ENCODE measurements around the gene S100A12. TPM values are rescaled to one million over a fixed set of nuclear protein-coding genes. Genes with fewer than 3 reads are reported as not detected.
"Not testable (repeated sequence)": the region's sequence is repeated elsewhere in the genome, so short reads cannot be mapped to it uniquely, and the experiment has no call there.

Gene S100A12
- total RNA-seq, 1 donor from 2014 or later = 23.0 TPM

GRCh38 chr1:153405825-153406599 is 30.6 kb upstream of the S100A12 start:
- H3K27me3 ChIP-seq (ENCODE audit: control insufficient read depth in 3 of 3, insufficient read depth in 3 of 3, low read length in 3 of 3); H3K36me3 ChIP-seq (ENCODE audit: control insufficient read depth in 3 of 3, insufficient read depth in 3 of 3, low read length in 3 of 3); H3K4me3 ChIP-seq (ENCODE audit: low read length in 3 of 3): not testable (repeated sequence)

GRCh38 chr1:153404768-153405167 is 29.3 kb upstream of the S100A12 start:
- H3K9me3 ChIP-seq (ENCODE audit: control insufficient read depth in 3 of 3, low read length in 3 of 3) = no peaks in the 10 kb centered on the region
- H3K27ac ChIP-seq (ENCODE audit: low read depth, low read length) = no peak overlapping the region
- no peaks in the 10 kb centered on the region for H3K36me3 ChIP-seq (ENCODE audit: control insufficient read depth in 3 of 3, insufficient read depth in 3 of 3, low read length in 3 of 3)
- no peak overlapping the region for H3K9ac ChIP-seq (ENCODE audit: low read depth in 1 of 3, low read length in 3 of 3)
- H3K4me3 ChIP-seq (ENCODE audit: low read length in 3 of 3) = no peak overlapping the region
- peaks cover 5 to 10% (median 5%) of the 10 kb centered on the region in 3 donors for H3K27me3 ChIP-seq (ENCODE audit: control insufficient read depth in 3 of 3, insufficient read depth in 3 of 3, low read length in 3 of 3)
- no peaks in the 10 kb centered on the region for H3K4me1 ChIP-seq (ENCODE audit: control insufficient read depth in 3 of 3, insufficient read depth in 3 of 3, low read length in 3 of 3)

More at GRCh38 chr1:153405825-153406599, 30.6 kb upstream of the S100A12 start:
- H3K27ac ChIP-seq (ENCODE audit: low read depth, low read length); H3K4me1 ChIP-seq (ENCODE audit: control insufficient read depth in 3 of 3, insufficient read depth in 3 of 3, low read length in 3 of 3); H3K9ac ChIP-seq (ENCODE audit: low read depth in 1 of 3, low read length in 3 of 3); H3K9me3 ChIP-seq (ENCODE audit: control insufficient read depth in 3 of 3, low read length in 3 of 3): not testable (repeated sequence)

- no peaks in the 10 kb centered on the region for H3K4me1 ChIP-seq (ENCODE audit: control insufficient read depth in 3 of 3, insufficient read depth in 3 of 3, low read length in 3 of 3)
- peaks cover 7 to 10% (median 10%) of the 10 kb centered on the region in 3 donors for H3K27me3 ChIP-seq (ENCODE audit: control insufficient read depth in 3 of 3, insufficient read depth in 3 of 3, low read length in 3 of 3)
- H3K9me3 ChIP-seq (ENCODE audit: control insufficient read depth in 3 of 3, low read length in 3 of 3) = no peaks in the 10 kb centered on the region
- H3K9ac ChIP-seq (ENCODE audit: low read depth in 1 of 3, low read length in 3 of 3) = no peak overlapping the region
- H3K4me3 ChIP-seq (ENCODE audit: low read length in 3 of 3) = no peak overlapping the region
- no peak overlapping the region for H3K27ac ChIP-seq (ENCODE audit: low read depth, low read length)
- no peaks in the 10 kb centered on the region for H3K36me3 ChIP-seq (ENCODE audit: control insufficient read depth in 3 of 3, insufficient read depth in 3 of 3, low read length in 3 of 3)
Observed at GRCh38 chr1:153404086-153404635, 28.7 kb upstream of the S100A12 start.

GRCh38 chr1:153403421-153404085 is 28.1 kb upstream of the S100A12 start:
- H3K27ac ChIP-seq (ENCODE audit: low read depth, low read length) = no peak overlapping the region
- H3K4me1 ChIP-seq (ENCODE audit: control insufficient read depth in 3 of 3, insufficient read depth in 3 of 3, low read length in 3 of 3) = no peaks in the 10 kb centered on the region
- no peaks in the 10 kb centered on the region for H3K36me3 ChIP-seq (ENCODE audit: control insufficient read depth in 3 of 3, insufficient read depth in 3 of 3, low read length in 3 of 3)
- no peak overlapping the region for H3K4me3 ChIP-seq (ENCODE audit: low read length in 3 of 3)
- H3K27me3 ChIP-seq (ENCODE audit: control insufficient read depth in 3 of 3, insufficient read depth in 3 of 3, low read length in 3 of 3) = peaks cover 7 to 13% (median 10%) of the 10 kb centered on the region in 3 donors
- H3K9me3 ChIP-seq (ENCODE audit: control insufficient read depth in 3 of 3, low read length in 3 of 3) = no peaks in the 10 kb centered on the region
- H3K9ac ChIP-seq (ENCODE audit: low read depth in 1 of 3, low read length in 3 of 3) = no peak overlapping the region

GRCh38 chr1:153402226-153402625 is 26.8 kb upstream of the S100A12 start:
- no peaks in the 10 kb centered on the region for H3K9me3 ChIP-seq (ENCODE audit: control insufficient read depth in 3 of 3, low read length in 3 of 3)

GRCh38 chr1:153401461-153401860 is 26.0 kb upstream of the S100A12 start:
- H3K9me3 ChIP-seq (ENCODE audit: control insufficient read depth in 3 of 3, low read length in 3 of 3) = no peaks in the 10 kb centered on the region
- H3K36me3 ChIP-seq (ENCODE audit: control insufficient read depth in 3 of 3, insufficient read depth in 3 of 3, low read length in 3 of 3) = no peaks in the 10 kb centered on the region
- no peaks in the 10 kb centered on the region for H3K4me1 ChIP-seq (ENCODE audit: control insufficient read depth in 3 of 3, insufficient read depth in 3 of 3, low read length in 3 of 3)
- H3K4me3 ChIP-seq (ENCODE audit: low read length in 3 of 3) = no peak overlapping the region
- H3K9ac ChIP-seq (ENCODE audit: low read depth in 1 of 3, low read length in 3 of 3) = no peak overlapping the region
- no peak overlapping the region for H3K27ac ChIP-seq (ENCODE audit: low read depth, low read length)
- H3K27me3 ChIP-seq (ENCODE audit: control insufficient read depth in 3 of 3, insufficient read depth in 3 of 3, low read length in 3 of 3) = peaks cover 6 to 9% (median 7%) of the 10 kb centered on the region in 3 donors

More at GRCh38 chr1:153402226-153402625, 26.8 kb upstream of the S100A12 start:
- H3K4me3 ChIP-seq (ENCODE audit: low read length in 3 of 3) = no peak overlapping the region
- H3K27ac ChIP-seq (ENCODE audit: low read depth, low read length) = no peak overlapping the region
- H3K36me3 ChIP-seq (ENCODE audit: control insufficient read depth in 3 of 3, insufficient read depth in 3 of 3, low read length in 3 of 3) = no peaks in the 10 kb centered on the region
- no peak overlapping the region for H3K9ac ChIP-seq (ENCODE audit: low read depth in 1 of 3, low read length in 3 of 3)
- H3K27me3 ChIP-seq (ENCODE audit: control insufficient read depth in 3 of 3, insufficient read depth in 3 of 3, low read length in 3 of 3) = peaks cover 7 to 12% (median 10%) of the 10 kb centered on the region in 3 donors
- H3K4me1 ChIP-seq (ENCODE audit: control insufficient read depth in 3 of 3, insufficient read depth in 3 of 3, low read length in 3 of 3) = no peaks in the 10 kb centered on the region

- Histone ChIP-seq H3K27me3 (ENCODE audit: control insufficient read depth in 3 of 3, insufficient read depth in 3 of 3, low read length in 3 of 3) (peaks cover 5 to 6% (median 5%) of the 10 kb centered on the region in 3 donors), H3K9me3 (ENCODE audit: control insufficient read depth in 3 of 3, low read length in 3 of 3) (no peaks in the 10 kb centered on the region), H3K9ac (ENCODE audit: low read depth in 1 of 3, low read length in 3 of 3) (no peak overlapping the region), H3K36me3 (ENCODE audit: control insufficient read depth in 3 of 3, insufficient read depth in 3 of 3, low read length in 3 of 3) (no peaks in the 10 kb centered on the region), H3K27ac (ENCODE audit: low read depth, low read length) (no peak overlapping the region), H3K4me3 (ENCODE audit: low read length in 3 of 3) (no peak overlapping the region), H3K4me1 (ENCODE audit: control insufficient read depth in 3 of 3, insufficient read depth in 3 of 3, low read length in 3 of 3) (peaks cover 0 to 2% (median 2%) of the 10 kb centered on the region in 3 donors)
Observed at GRCh38 chr1:153400244-153400643, 24.8 kb upstream of the S100A12 start.

GRCh38 chr1:153399401-153400055 is 24.1 kb upstream of the S100A12 start:
- peaks cover 0 to 8% (median 7%) of the 10 kb centered on the region in 3 donors for H3K4me1 ChIP-seq (ENCODE audit: control insufficient read depth in 3 of 3, insufficient read depth in 3 of 3, low read length in 3 of 3)
- no peaks in the 10 kb centered on the region for H3K9me3 ChIP-seq (ENCODE audit: control insufficient read depth in 3 of 3, low read length in 3 of 3)
- no peaks in the 10 kb centered on the region for H3K36me3 ChIP-seq (ENCODE audit: control insufficient read depth in 3 of 3, insufficient read depth in 3 of 3, low read length in 3 of 3)
- peaks cover 5 to 6% (median 5%) of the 10 kb centered on the region in 3 donors for H3K27me3 ChIP-seq (ENCODE audit: control insufficient read depth in 3 of 3, insufficient read depth in 3 of 3, low read length in 3 of 3)
- H3K4me3 ChIP-seq (ENCODE audit: low read length in 3 of 3) = no peak overlapping the region
- no peak overlapping the region for H3K27ac ChIP-seq (ENCODE audit: low read depth, low read length)
- no peak overlapping the region for H3K9ac ChIP-seq (ENCODE audit: low read depth in 1 of 3, low read length in 3 of 3)

- Histone ChIP-seq H3K4me3 (ENCODE audit: low read length in 3 of 3) (no peak overlapping the region), H3K9me3 (ENCODE audit: control insufficient read depth in 3 of 3, low read length in 3 of 3) (no peaks in the 10 kb centered on the region), H3K9ac (ENCODE audit: low read depth in 1 of 3, low read length in 3 of 3) (no peak overlapping the region), H3K4me1 (ENCODE audit: control insufficient read depth in 3 of 3, insufficient read depth in 3 of 3, low read length in 3 of 3) (peaks cover 0 to 8% (median 7%) of the 10 kb centered on the region in 3 donors), H3K27me3 (ENCODE audit: control insufficient read depth in 3 of 3, insufficient read depth in 3 of 3, low read length in 3 of 3) (peaks cover 6 to 8% (median 7%) of the 10 kb centered on the region in 3 donors), H3K36me3 (ENCODE audit: control insufficient read depth in 3 of 3, insufficient read depth in 3 of 3, low read length in 3 of 3) (no peaks in the 10 kb centered on the region), H3K27ac (ENCODE audit: low read depth, low read length) (no peak overlapping the region)
Observed at GRCh38 chr1:153397924-153398651, 22.7 kb upstream of the S100A12 start.

Data from skeletal muscle tissue (tissue), 4 donors.